GM19395 (cell line): ENCODE results near the gene KNL1.
"Not testable (repeated sequence)": the region's sequence is repeated elsewhere in the genome, so short reads cannot be mapped to it uniquely, and the experiment has no call there.

ENCODE experiments used
- ATAC-seq: cut with Tn5 transposase; IDR thresholded peaks from one replicate; pipeline ENCODE4 v1.9.1; 2021; ENCODE audit warnings: mild to moderate bottlenecking, moderate library complexity; ENCODE audit not compliant: unreplicated experiment

Gene KNL1

GRCh38 chr15:40593588-40594428 is at the start of gene KNL1:
TSS of gene KNL1 (plus strand) at chr15:40594249. CDS start at chr15:40602932, 8,683 bp downstream.
- ATAC-seq: peak; percentile 72

- ATAC-seq: no peak
Observed at GRCh38 chr15:40545457-40545856, 48.6 kb upstream of the KNL1 start.

GRCh38 chr15:40548610-40549009 is 45.4 kb upstream of the KNL1 start:
- no peak for ATAC-seq

- ATAC-seq: peak; percentile 16
Observed at GRCh38 chr15:40549894-40550293, 44.2 kb upstream of the KNL1 start.

GRCh38 chr15:40550341-40551037 is 43.6 kb upstream of the KNL1 start:
- ATAC-seq: peak; percentile 67

- no peak for ATAC-seq
Observed at GRCh38 chr15:40554161-40554525, 39.9 kb upstream of the KNL1 start.

- ATAC-seq: no peak
Observed at GRCh38 chr15:40555876-40556275, 38.2 kb upstream of the KNL1 start.

GRCh38 chr15:40558952-40559742 is 34.9 kb upstream of the KNL1 start:
- ATAC-seq: no peak

GRCh38 chr15:40562691-40563090 is 31.4 kb upstream of the KNL1 start:
- ATAC-seq: no peak

GRCh38 chr15:40563426-40563825 is 30.6 kb upstream of the KNL1 start:
- ATAC-seq: no peak

- ATAC-seq: peak; percentile 93
Observed at GRCh38 chr15:40564591-40565332, 29.3 kb upstream of the KNL1 start, which contains the start of gene CCDC32. TSS of gene CCDC32 (minus strand) at chr15:40565042. CDS start at chr15:40563015, 2,027 bp downstream.

- ATAC-seq: no peak
Observed at GRCh38 chr15:40565333-40566238, 28.5 kb upstream of the KNL1 start.

GRCh38 chr15:40567111-40567510 is 26.9 kb upstream of the KNL1 start:
- ATAC-seq: no peak

GRCh38 chr15:40569129-40569953 is 24.7 kb upstream of the KNL1 start, which contains the start of gene RPUSD2:
TSS of gene RPUSD2 (plus strand) at chr15:40569299. CDS start at chr15:40569338, 39 bp downstream.
- ATAC-seq: peak; percentile 58

GRCh38 chr15:40575113-40575512 is 18.9 kb upstream of the KNL1 start:
- no peak for ATAC-seq

- not testable (repeated sequence) for ATAC-seq
Observed at GRCh38 chr15:40576914-40577313, 17.1 kb upstream of the KNL1 start.

- ATAC-seq: no peak
Observed at GRCh38 chr15:40578892-40579291, 15.2 kb upstream of the KNL1 start.

GRCh38 chr15:40581796-40582195 is 12.3 kb upstream of the KNL1 start:
- not testable (repeated sequence) for ATAC-seq
